HT1080 (cell line): ENCODE results near the gene FAM3B. TPM values are rescaled to one million over a fixed set of nuclear protein-coding genes. Genes with fewer than 3 reads are reported as not detected.
"Not testable (repeated sequence)": the region's sequence is repeated elsewhere in the genome, so short reads cannot be mapped to it uniquely, and the experiment has no call there.

Source experiments
- DNase-seq: peaks from one replicate; pipeline ENCODE4 v3.0.0-alpha.2; 2015; ENCODE audit warnings: low read depth
- total RNA-seq: library from RNA; depleted of rRNA; stranded (reverse); fragments of >200 nt; shearing (Covaris generic); gene quantifications from 2 replicates; pipeline ENCODE4 v1.2.3, GENCODE V29; 2014

The FAM3B gene
- total RNA-seq, 1 experiment from 2014 or later, result 0.10 TPM

- DNase-seq, result no peak
Measured at GRCh38 chr21:41349619-41350390, 33.2 kb downstream of the FAM3B start.

- no peak for DNase-seq
Measured at GRCh38 chr21:41350436-41351155, 34.0 kb downstream of the FAM3B start.

DNA sequence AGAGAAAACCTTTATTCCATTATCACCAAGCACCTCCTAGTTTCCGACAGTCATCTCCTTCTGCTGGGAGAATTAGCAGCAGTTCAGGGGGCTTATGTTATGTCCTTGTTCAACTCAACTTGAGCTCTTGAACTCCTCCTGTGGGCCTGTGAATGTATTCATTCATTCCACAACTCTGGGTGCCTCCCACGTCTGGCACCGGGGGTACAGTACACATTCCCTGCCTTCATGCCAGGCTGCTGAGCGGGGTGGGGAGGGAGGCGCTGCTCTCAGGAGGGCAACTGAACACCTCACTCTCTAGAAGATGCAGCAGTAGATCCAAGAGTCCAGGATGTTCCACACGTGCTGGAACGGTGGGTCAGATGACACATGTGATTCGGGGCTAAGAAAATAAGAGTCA lies 40.9 kb downstream of the FAM3B start:
- DNase-seq, result no peak

GRCh38 chr21:41358193-41359166 lies 41.9 kb downstream of the FAM3B start:
- DNase-seq, result no peak

DNA sequence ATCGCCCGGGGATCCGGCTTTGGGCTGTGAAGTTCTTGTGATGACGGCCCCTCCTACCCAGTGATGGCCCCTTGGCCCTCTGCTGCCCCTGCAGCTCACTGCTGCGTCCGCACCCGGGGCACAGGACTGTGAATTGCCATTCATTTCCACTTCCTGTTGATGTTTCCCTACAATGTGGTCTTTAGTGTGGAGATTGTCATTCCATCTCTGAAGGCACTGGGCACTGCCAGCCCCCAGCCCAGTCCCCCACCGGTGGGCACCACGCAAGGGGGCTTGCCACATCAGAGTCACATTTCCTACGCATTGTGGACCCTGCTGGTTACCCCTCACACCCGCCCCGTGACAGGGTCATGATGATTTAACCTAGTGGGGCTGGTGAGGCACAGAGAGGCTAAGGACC lies 42.7 kb downstream of the FAM3B start:
- DNase-seq, result no peak

DNA sequence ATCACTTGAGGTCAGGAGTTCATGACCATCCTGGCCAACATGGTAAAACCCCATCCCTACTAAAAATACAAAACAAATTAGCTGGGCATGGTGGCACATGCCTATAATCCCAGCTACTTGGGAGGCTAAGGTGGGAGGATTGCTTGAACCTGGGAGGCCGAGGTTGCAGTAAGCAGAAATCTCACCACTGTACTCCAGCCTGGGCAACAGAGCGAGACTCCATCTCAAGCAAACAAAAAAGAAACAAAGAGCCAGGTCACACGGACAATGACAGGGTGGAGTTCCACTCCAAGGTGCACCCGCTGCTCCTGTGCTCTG lies 43.1 kb downstream of the FAM3B start:
- not testable (repeated sequence) for DNase-seq

DNA sequence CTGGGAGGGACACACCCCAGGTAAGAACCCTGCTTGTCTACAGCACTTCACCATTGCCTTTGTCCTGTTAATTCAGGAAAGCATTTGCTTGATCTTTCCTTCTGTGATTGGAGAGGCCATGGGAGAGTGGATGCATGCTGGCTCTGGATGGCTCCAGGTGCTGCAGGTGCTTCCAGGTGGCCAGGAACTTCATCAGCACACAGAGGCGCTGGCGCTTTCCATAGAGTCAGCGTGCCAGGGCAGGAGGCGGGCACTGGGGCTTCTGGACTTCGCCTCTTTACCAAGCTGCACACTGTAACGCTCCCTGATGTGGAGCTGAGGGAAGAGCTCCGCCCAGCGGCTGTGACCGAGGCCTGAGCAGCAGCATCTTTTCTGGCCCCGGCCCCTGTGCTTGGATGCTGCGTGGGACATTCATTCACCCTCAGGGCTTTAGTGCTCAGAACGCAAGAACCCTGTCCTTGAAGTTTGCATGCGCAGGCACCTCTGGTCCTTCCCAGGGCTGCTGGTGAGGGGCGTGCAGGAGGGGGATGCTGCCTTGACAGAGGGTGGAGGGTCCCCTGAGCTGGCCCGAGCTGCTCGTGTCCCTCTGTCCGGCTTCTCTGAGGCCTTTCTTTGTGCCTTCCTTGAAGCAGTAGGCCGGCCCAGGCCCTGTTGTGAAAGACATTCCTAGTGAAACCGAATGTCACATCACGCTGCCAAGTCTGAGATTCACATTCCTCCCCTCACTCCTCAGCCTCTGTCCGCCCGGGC lies 43.6 kb downstream of the FAM3B start:
- DNase-seq, result no peak

DNA sequence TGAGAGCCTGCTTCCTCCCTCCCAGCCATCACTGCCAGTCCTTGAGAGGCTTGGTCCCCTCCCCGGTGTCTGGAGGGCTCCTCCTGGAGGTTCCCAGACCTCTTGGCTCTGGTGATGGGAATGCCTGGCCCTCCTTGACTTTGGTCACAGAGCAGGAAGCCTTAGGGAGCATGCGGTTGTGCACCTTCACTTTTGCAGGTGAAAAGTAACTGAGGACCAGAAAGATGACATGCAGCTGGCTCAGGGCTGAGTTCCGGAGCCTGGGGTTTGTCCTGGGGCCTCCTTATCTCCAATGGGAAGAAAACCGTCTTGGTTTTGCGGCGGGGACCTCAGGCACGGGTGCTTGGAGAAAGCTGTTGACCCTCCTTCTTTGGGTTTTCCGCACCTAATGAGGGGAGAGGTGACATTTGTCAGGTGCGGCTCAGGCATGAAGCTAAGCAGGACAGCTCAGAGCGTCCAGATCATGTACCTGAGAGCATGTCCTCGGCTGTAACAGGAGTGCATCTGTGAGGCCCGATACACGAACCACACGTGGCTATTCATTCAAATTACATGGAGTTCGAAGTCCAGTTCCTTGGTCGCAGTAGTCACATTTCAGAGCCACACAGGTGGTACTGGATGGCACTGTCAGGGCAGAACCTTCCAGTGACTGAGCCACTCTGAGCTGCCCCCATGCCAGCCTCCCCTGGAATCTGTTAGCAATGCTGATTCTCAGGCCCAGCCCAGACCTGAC lies 44.6 kb downstream of the FAM3B start:
- DNase-seq, result no peak

- peak; percentile 66 for DNase-seq
Measured at GRCh38 chr21:41361786-41362604, 45.4 kb downstream of the FAM3B start, which contains the start of gene MX2. MX2 (plus strand) TSS chr21:41362027; CDS start chr21:41376907, 14,880 bp downstream.

DNA sequence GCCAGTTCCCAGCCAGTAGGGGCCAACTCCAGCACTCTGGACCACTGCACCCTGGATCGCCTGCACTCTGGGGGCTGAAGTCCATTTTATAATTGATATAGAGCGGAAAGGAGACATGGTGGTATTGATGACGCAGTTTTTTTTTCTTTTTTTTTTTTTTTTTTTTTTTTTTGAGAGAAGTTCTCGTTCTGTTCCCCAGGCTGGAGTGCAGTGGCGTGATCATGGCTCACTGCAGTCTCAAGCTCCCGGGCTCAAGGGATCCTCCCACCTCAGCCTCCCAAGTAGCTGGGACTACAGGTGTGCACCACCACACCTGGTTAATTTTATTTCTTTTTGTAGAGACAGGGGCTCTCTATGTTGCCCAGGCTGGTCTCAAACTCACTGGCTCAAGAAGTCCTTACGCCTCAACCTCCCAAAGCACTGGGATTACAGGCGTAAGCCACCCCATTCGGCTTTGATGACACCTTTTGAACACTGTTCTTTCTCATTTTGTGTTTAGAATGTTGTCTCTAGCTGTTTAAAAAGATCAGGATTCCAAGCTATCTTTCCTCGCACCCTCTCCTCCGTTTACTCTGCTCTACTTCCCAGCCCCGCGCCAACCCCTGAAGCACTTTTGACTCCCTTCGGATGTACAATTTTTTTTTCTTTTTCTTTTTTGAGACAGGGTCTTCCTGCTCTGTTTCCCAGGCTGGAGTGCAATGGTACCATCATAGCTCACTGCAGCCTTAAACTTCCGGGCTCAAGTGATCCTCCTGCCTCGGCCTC lies 46.2 kb downstream of the FAM3B start:
- DNase-seq, result no peak

- no peak for DNase-seq
Measured at GRCh38 chr21:41363370-41364270, 47.0 kb downstream of the FAM3B start.

- DNase-seq, result no peak
Measured at GRCh38 chr21:41364308-41364707, 47.7 kb downstream of the FAM3B start.

DNA sequence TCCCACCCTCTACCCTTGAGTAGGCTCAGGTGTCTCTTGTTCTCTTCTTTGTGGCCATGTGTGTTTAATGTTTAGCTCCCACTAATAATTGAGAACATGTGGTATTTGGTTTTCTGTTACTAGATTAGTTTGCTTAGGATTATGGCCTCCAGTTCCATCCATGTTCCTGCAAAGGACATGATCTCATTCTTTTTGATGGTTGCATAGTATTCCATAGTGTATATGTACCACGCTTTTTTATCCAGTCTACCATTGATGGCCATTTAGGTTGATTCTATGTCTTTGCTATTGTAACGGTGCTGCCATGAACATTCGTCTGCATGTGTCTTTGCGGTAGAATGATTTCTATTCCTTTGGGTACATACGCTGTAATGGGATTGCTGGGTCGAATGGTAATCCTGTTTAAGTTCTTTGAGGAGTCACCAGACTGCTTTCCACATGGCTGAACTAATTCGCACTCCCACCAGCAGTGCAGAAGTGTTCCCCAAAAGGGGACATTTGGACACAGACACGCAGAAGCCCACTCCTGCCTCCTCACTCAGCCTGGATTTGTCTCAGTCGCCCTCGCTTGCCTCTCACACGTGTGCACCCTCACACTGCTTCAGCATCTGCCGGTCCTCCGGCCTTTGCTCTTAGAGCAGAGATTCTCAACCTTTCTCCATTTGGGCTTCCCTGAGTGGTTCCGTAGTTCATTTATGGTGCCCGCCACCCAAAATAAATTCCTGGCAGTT lies 48.9 kb downstream of the FAM3B start:
- no peak for DNase-seq

DNA sequence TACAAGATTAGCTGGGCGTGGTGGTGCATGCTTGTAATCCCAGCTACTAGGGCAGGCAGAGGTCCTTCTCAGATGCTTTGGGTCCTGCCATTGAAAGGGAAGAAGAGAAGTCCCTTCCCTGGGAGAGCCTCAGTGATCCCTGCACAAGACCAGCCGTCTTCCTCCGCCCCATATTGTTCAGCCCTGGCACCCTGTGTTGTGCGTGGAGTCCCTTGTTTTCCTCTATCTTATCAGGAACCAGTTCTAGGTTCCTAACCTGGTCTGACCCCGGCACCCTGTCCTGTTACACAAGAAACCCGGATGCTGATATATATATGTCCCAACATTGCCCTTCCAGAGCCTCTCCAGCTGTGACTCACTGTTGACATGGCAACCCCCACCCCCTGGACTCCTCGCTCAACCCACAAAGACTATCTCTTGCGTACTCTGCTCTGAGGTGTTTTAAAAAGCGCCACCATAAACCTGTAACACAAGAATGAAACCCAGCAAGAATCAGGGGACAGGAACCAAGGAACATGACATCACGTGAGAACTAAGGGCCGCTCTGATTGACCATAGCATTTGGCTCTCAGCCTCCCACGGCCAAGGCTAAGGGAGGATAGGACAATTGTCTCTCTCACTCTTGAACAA lies 50.0 kb downstream of the FAM3B start:
- peak; percentile 88 for DNase-seq

GRCh38 chr21:41367301-41367944 lies 50.8 kb downstream of the FAM3B start:
- no peak for DNase-seq
